NCI-H187 (cell line): ENCODE results near the gene ZNF569.
"Not testable (repeated sequence)": the region's sequence is repeated elsewhere in the genome, so short reads cannot be mapped to it uniquely, and the experiment has no call there.

Experiments used
- DNase-seq, 2 experiments: peaks; one replicate each; lab custom pipeline; 2025; lab: John Stamatoyannopoulos, UW

The ZNF569 gene

DNA sequence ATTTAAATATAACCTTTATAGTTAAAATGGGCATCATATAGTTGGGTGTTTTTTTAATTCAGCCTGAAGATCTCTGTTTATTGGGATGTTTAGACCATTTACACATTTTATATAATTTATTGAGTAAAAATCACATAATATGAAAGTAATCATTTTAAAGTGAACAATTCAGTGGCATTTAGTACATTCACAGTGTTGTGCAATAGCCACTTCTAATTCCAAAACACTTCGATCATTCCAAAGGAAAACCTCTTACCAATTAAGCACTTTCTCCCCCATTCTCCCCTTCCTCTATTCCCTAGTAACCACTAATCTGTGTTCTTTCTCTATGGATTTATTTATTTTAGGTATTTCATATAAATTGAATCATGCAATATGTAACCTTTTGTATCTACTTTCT is 66.2 kb downstream of the ZNF569 start:
- DNase-seq = no peak

DNA sequence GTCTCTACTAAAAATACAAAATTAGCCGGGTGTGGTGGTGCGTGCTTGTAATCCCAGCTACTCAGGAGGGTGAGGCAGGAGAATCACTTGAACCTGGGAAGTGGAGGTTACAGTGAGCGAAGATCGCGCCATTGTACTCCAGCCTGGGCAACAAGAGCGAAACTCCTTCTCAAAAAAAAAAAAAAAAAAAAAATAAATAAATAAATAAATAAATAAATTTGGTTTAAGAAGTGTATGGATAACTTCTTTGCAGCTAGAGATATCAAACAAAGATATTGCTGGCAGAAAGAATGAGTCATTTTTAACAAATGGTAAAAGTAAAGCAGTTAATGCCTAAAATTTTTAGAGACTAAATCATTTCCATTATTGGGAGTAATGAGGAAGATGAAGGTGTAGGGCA is 75.8 kb downstream of the ZNF569 start:
- DNase-seq = not testable (repeated sequence)

DNA sequence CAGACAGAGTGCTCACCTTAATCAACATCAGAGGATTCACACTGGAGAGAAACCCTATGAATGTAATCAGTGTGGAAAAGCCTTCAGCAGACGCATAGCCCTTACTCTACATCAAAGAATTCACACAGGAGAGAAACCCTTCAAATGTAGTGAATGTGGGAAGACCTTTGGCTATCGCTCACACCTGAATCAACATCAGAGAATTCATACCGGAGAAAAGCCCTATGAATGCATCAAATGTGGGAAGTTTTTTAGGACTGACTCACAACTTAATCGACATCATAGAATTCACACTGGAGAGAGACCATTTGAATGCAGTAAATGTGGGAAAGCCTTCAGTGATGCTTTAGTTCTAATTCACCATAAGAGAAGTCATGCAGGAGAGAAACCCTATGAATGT is 78.0 kb downstream of the ZNF569 start:
- no peak for DNase-seq

DNA sequence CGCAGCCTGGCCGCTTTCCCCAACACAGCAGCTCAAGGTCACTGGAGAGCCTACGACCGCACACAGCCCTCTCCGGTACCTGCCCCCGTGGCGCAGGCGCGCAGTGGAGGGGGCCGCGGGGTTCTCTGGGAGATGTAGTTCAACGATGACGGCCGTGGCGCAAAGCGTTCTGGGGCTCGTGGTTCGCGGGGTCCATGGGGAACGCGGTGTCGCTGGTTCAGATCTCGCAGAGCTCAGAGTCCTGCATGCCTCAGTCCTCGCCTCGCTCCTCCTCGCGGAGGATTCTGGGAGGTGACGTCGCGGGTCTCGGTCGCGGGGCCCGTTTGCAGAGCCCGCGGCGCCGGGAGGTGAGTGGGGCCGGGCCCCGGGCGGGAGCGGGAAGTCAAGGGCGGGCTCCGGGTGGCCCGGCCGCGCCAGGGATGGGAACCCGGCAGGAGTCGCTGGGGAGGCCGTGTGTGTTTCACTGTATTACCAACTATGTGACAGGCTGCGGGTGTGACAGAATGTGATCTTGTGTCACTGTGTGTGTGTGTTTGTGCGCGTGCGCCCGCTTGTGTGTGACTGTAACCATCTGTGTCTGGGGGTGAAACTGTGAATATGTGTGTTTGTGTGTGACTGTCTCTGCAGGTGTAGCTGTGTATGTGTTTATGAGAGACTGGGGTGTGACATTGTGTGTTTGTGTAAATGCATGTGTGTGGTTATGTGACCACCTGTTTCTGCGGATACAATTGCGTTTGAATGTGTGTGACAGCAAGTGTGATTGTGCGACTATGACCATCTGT is 96.2 kb downstream of the ZNF569 start, which contains the start of gene ZNF527:
Gene ZNF527, plus strand, starts transcription at position 220 of the 782 bp plus-strand sequence. CDS start 3,100 bp downstream, outside the sequence.
- DNase-seq = peak; percentile 89 to 97

DNA sequence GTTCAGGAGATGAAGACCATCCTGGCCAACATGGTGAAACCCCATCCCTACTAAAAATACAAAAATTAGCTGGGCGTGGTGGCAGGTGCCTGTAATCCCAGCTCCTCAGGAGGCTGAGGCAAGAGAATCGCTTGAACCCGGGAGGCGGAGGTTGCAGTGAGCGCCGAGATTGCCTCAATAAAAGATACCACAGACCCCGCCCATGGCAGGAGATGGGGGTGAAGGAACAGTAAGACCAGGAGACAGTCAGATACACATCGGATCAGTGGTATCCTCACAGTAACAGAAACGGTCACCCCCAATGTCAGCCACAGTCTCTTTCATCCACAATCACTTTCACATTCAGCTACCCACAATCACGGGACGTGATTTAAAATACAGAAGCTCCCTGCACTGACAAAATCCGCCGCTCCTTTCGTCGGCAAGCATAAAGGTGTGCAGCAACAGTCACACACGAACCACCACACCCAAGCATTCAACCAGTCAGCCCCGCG is 96.8 kb downstream of the ZNF569 start:
- not testable (repeated sequence) for DNase-seq

DNA sequence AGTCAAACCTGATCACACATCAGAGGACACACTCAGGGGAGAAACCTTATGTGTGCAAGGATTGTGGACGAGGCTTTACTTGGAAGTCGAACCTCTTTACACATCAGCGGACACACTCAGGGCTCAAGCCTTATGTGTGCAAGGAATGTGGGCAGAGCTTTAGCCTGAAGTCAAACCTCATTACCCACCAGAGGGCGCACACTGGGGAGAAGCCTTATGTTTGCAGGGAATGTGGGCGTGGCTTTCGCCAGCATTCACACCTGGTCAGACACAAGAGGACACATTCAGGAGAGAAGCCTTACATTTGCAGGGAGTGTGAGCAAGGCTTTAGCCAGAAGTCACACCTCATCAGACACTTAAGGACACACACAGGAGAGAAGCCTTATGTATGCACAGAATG is 104.5 kb downstream of the ZNF569 start:
- no peak for DNase-seq

DNA sequence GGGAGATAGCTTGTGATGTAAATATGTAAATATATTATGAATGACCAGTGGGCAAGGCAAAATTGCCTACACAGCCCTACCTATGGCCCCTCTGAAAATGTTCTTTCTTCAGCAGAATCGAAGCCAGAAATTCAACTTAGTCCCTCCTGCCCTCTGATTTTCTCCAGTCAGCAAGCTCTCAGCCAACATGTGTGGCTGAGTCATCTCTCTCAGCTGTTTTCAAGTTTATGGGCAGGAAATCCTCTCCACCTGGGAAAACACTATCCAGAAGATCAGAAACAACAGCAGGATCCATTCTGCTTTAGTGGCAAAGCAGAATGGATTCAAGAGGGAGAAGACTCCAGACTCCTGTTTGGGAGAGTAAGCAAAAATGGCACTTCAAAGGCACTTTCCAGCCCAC is 105.2 kb downstream of the ZNF569 start:
- no peak for DNase-seq
